Activated CD4-positive, alpha-beta T cell treated with anti-CD3 and anti-CD28 coated beads, Interleukin-2, Interleukin-4, amounts not matched to agents 100 ng/mL and 50 ng/mL, durations not matched to agents 16 hours and 8 hours (primary cell): ENCODE data around the gene NUDT8.

Experiments
- DNase-seq: peaks from one replicate; pipeline ENCODE4 v3.0.0-alpha.2; 2020; ENCODE audit warnings: low spot score

The NUDT8 gene, protein sequence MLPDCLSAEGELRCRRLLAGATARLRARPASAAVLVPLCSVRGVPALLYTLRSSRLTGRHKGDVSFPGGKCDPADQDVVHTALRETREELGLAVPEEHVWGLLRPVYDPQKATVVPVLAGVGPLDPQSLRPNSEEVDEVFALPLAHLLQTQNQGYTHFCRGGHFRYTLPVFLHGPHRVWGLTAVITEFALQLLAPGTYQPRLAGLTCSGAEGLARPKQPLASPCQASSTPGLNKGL

DNA sequence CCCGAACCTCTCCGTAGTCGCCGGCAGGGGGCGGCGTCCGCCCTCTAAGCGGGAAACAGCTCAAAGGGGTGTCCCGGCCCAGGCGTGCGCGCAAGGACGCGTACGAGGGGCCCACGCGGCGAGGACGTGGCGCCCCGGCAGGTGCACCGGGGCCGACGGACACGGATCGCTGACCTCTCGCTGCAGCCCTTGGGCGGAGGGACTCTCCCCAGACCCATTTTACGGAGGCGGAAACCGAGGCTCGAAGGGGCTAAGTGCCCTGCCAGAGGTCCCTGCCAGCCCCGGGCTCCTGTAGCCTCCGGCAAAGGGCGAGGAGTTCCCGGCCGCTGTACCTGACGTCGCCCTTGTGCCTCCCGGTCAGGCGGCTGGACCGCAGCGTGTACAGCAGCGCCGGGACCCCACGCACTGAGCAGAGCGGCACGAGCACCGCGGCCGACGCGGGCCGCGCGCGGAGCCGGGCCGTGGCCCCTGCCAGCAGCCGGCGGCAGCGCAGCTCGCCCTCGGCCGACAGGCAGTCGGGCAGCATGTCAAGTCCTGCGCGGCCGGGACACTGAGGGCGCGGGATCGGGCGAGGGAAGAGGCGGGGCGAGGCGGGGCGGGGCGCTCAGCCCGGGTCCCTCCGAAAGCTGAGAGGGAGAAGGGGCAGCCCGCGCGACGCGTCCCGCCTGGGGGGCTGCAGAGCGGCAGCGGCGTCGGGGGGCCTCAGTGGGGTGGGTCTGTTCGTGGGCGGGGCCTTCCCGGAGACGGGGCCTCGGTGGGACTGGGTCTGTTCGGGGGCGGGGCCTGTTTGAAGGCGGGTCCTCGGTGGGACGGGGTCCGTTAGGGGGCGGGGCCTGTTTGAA is at the start of gene NUDT8:
Gene NUDT8, minus strand, starts transcription at position 552 of the 842 bp plus-strand sequence. Its CDS starts 26 bp downstream, at position 526.
- DNase-seq, result peak; percentile 92

DNA sequence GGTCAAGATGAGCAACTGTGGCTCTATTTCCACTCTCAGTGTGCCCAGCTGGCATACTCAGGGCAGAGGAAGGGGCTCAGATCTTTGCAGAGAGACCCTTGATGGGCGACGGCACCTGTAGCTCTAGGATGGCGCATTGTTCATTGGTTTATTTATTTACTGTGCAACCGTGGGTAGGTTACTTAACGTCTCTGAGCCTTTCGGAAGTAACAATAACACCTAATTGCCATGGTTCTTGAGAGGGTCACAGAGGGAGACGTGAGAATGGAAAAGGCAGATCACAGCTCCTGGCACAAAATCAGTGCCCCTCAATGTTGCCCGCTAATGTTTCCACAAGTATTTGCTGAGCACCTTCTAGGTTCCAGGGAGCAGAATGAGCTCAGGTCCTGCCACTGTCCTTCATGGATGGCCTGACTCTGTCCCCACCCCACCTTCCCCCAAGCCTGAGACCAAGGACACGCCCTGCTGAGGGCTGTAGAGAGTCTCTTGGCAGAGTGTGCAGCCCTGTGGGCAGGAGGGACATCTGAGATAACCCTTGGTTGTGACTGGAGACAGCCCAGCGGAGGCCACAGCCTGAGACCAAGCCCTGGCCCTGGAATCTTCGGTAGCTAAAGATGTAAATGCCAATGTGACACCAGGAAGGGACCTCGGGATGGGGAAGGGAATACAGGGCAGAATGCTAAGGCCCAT is 45.5 kb upstream of the NUDT8 start:
- no peak for DNase-seq

DNA sequence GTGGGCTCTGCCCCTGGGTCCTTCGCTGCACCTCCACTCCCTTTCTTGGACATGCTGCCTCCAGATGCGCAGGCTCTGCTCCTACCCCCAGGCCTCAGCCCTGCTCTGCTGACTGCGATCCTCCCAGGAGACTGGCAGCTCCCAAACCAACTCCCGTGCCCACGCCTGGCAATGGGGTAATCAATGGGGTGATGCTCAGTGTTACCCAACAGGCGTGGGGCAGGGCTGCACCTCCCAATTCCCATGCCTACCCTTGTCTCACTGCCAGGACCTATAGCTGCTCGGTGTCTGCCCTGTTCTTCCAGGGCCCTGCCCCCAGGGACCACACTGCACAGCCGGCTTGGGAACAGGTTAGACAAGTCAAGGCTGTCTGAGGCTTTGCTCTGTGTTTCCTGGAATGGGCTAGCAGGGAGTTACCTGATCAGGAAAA is 44.7 kb upstream of the NUDT8 start, which contains the start of gene ALDH3B2:
Gene ALDH3B2, minus strand, starts transcription at position 182 of the 430 bp plus-strand sequence. CDS start 7,688 bp downstream, outside the sequence.
- no peak for DNase-seq

DNA sequence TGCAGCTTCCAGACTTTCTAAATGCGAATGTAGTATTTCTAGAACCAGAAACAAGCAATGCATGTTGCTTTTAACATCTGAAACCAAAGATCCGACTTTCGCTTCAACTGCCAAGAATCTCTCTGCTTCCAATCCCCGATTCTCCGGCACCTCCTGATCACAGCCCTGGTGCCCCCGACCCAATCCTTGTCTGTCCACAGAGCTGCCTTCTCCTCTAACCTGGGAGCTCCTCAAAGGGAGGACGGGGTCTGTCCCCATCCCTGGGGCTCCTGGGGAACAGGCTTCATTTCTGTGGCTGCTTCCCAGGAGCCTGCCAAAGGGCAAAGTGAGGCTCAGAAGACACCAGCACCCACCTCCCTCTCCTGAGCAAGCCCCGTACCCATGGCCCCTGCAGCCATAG is 44.2 kb upstream of the NUDT8 start:
- no peak for DNase-seq

DNA sequence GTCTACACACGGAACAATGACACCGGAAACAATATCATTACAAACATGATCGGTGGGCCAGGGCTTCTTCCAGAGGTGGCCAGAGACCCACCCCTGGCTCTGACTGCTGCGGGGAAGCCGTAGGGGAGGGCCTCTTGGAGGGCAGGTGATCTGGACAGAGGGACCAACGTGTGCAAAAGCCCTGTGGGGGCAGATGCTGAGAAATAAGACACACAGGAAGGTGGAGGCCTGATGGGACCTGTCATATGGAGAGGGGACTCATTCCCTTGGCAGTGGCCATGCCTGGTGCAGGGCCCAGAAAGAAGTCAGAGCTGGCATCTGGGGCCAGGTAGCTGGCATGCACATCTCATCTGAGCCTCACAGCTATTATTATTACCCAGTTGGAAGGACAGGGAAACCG is 43.6 kb upstream of the NUDT8 start:
- no peak for DNase-seq

DNA sequence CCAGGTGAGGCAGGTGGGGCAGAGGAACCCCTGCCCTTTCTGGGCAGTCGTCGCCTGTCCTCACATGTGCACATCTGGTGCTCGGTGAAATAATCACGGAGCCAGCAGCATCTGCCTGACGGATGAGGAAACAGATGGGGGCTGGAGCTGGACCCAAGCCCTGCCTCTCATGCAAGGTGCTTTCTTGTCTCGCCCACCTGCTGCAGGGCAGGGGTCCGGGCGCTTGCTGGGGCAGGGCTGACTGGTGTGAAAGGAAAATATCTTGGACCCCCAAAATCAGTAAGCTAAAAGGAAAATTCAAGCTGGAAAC is 41.4 kb upstream of the NUDT8 start:
- no peak for DNase-seq

DNA sequence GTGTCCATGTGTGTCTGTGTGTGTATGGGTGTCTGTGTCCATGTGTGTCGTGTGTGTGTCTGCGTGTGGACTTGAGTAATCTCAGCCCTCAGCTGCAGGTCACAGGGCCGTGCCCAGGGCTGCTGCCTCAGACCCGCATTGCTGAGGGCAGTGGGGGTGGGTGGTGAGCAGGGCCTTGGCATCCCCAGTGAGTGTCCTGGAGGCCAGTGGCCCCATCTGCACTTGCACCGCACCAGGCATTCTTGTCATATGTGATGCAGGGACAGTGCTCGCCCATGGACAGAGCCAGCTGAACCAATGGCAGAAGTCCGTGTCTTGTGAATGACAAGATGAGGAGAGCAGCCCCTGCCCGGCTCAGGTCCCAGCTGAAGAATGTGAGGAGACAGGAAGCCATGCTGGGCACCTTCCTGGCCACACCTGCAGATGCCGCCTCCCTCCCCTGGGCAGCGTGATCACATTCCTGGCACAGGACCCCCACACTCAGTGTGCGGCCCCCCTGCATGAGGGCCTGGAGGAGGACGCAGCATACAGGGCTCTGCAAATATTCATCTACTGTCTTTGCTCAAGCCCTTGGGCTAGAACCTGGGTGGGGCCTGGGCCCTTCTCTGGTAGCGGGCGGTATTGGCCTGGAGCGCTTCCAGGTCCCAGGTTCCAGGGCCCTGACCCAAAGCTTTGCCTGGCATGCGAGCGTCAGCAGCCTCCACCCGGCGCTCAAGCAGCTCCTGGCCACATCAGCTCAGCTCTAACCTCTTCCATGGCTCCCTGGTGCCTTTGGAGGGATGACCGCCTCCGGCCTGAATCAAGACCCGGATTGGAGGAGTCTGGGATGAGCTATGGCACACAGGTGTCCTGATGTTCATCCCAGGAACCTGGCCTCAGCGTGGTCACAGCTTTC is 40.8 kb upstream of the NUDT8 start:
- DNase-seq, result no peak

DNA sequence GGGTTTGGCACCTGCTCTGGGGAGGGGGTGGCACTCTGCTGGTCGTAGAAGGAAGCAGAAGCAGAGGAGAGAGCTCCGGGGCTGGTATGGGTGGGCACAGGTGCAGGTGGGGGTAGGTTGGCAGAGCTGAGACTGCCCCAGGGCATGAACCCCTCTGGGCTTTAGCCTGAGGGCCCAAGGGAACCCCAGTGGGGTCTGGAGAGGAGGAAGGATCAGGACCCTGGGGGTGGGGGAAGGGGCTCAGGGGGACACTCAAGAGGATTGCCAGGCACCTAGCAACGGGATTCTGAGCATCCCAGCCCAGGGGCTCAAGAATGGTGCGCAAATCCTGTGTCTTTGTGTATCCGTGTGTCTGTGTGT is 38.4 kb upstream of the NUDT8 start:
- no peak for DNase-seq

DNA sequence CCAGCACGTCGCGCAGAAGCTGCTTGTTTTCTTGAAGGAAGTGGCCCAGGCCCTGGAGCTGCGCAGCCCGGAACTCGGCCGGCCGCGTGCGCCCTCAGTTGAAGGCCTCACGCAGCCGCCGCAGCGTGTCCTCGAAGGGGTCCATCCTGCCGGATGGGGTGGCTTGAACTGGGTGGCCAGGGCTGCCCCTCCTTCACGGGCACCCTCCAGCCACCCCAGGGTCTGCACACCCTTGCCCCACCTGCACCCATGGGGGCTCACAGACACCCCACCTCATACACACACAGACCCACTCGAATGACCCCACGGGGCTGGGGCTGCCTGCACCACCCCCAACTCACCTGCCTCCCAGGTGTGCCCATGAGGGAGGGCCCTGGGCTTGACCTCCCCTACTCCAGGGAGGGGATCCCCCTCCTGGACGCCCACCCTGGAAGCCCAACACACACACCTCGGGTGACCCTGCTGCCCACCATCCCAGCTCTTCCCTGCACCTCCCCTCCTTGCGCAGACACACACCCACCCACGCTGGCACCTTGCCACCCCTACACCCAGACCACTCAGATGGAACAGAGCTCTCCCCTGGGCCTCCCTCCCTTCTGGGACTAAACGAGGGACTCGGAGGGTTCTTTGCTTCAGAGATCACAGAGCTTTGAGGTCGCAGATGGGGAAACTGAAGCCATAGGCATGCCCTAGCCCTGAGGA is 37.9 kb upstream of the NUDT8 start:
- no peak for DNase-seq

DNA sequence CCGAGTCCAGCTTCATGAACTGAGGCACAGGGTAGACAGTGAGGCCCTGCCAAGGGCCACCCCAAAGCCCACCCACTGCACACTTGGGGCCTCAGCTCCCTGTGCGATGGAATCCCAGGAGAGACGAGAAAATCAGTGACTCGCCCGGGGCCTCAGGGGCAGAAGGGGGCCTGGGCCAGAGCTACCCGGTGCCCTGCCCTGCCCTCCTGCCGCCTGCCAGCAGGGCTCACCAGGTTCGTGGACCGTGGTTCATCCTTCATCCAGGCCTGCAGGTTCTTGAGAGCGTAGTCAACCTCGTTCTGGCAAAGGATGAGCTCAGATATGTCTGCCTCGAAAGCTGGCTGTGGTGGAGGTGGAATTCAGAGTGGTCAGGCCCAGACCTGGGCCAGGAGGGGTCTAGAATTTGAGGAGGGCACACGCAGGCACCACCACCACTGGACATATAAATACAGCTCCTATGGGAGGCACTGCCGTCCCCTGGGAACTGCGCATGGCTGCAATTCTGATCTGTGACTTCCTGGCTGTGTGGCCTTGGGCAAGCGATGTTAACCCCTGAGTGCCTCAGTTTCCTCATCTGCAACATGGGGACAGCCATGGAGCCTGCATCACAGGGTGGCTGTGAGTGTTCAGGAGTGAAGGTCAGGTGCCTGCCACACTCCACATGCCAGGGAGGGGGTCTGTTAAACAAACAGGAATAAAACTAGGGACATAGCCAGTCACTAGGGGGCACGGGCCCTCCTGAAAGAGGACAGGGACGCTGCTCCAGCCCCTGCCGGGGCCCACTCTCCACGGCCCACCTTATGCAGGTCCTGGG is 37.1 kb upstream of the NUDT8 start:
- no peak for DNase-seq

DNA sequence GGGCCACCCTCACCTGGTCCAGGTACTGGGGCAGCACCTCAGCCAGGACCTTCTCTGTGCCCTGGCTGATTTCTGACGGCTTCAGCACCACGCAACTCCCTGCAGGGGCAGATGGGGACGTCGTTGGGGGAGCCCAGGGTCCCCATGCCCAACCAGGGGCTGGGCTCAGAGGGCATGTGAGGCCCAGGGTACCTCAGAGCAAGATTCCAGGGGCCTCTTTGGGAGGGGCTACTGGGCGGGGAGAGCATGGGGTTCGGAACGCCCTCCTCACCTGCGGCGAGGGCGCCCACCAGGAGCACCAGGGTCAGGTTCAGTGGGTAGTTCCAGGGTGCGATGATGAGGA is 36.5 kb upstream of the NUDT8 start:
- no peak for DNase-seq

DNA sequence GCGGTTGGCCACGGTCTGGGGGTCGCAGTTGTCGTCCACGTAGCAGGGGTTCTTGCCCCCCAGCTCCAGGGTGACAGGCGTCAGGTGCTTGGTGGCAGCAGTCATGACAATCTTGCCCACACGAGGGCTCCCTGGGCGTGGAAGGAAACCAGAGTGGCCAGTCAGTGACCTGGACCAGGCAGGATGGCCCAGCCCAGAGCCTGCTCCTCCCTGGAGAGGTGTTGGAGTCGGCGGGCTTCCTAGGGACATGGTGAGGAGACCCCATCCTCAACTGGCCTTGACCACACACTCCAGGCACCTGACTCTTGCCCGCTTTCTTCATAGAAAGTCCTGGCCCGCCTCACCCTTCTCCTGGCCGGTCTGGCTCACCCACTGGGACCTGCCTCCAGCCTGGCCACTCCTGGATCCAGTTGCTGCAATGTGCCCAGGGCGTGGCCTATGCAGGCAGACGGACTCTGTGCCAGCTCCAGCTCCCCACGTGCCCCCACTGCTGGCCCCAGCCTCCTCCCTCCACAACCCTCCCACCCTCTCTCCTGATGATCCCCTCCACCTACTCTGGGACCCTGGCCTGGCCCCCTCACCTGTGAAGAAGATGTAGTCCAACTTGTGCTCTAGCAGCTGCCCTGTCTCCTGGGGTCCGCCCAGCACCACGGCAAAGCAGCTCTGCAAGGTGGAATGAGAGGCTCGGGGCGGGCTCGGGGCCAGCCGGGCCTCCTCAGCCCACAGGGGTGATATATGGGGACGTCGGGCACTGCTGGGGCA is 36.0 kb upstream of the NUDT8 start:
- DNase-seq, result no peak

DNA sequence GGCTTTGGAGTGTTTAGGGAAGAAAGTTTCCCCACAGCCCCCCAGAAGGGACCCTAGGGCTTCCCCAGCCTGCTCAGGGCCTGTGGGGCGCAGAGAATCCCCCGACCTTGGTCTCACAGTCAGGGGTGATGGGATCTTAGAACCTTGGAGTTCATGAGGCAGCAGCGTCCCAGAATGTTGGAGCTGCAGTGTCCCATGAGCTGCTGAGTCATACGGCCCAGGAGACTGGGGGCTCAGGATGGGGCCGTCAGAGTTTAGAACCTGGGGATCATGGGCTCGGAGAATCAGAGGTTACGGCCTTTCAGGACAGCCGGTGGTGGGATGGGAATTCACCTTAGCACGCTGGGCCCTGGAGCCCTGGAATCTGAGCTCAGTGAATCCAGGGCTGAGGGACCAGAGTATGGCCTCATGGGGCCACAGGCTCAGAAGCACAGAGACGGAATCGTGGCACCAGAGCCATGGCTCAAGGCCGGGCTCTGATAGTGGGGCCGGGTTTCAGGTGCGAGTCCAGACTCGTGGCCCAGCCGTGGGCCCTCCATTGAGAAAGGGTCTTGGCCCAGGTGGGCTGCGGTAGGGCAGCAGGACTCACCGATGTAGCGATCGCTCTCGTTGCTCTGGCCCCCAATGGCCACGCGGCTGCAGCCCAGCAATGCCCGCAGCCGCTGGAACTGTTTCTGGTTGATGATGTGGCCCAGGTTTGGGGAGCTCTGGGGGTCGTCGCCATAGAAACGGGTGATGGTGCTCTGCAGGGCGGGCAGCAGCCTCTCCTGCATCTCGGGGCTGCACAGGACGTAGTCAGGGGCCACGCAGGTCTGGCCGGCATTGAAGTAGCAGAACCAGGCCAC is 35.2 kb upstream of the NUDT8 start:
- no peak for DNase-seq

DNA sequence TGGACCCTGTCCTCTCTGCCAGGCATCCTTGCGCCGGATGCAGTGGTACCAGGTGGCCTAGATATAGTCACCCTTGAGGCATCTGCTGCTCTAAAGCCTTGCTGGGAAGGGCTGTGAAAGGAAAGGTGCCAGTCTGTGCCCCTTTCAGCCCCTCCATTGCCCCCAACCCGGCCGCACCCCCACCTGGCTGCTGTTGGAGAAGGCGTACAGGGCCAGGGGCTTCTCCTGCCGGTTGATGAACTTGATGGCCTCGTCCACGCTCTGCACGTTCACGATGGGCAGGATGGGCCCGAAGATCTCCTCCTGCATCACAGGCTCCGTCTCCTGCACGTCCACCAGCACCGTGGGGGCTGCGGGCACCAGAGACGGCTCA is 34.5 kb upstream of the NUDT8 start:
- no peak for DNase-seq

DNA sequence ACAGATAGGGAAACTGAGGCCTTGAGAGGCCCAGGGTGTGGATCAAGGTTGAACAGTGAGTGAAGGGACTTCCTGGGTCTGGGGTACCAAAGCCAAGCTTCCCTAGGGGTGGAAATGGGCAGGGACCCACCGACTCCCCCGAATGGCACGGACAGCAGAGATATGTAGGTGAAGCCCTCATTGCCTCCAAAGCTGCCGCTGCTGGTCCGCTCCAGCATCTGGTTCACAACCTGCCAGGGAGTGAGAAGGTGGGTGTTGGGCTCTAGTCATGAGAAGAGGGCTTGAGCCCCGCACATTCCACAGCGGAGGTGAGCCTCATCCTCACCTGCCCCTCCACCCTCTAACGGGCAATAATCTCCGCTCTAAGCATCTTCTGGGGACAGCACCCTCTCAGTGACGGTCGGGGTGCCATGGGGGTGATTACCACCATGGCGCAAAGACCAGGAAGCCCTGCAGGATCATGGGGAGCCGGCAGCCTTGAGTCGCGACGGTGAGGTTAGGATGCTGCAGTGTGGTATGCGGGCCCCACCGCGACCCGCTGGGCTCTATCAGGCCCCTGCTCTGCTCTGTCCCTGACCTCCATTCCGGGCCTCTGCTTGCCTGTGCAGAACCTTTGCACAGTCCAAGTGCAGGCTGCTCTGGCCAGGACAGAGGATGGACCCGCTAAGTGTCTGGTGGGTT is 33.9 kb upstream of the NUDT8 start:
- no peak for DNase-seq

DNA sequence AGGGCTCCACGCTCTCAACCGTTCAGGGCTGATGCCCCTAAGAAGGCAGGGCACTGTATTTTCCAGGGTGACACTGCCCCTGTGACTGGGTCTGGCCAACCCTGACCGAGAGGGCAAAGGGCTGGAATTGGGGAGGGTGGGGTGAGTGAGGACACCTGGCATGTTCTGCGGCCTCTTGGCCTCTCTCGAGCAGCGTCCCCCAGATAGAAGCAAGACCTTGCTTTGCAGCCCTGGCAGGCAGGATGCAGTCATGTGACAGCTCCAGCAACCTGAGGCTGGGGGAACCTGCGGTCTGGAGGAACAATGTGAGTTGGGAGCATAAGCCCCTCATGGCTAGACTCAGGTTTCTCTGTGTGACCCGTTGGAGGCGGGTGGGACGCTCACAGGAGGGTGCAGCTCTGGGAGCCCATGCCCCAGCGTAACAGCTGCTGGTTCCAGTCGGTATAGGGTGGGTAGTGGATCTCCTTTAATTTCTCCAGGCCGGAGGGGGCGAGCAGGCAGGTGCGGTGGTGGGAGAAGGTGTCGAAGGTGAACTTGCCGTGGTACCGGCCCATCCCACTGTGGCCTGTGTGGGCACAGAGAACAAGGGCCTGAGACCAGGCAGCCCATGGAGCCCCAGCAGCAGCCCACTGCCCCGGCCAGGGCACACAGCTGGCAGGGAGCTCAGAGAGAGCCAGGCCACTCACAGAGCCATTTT is 33.2 kb upstream of the NUDT8 start:
- DNase-seq, result no peak

DNA sequence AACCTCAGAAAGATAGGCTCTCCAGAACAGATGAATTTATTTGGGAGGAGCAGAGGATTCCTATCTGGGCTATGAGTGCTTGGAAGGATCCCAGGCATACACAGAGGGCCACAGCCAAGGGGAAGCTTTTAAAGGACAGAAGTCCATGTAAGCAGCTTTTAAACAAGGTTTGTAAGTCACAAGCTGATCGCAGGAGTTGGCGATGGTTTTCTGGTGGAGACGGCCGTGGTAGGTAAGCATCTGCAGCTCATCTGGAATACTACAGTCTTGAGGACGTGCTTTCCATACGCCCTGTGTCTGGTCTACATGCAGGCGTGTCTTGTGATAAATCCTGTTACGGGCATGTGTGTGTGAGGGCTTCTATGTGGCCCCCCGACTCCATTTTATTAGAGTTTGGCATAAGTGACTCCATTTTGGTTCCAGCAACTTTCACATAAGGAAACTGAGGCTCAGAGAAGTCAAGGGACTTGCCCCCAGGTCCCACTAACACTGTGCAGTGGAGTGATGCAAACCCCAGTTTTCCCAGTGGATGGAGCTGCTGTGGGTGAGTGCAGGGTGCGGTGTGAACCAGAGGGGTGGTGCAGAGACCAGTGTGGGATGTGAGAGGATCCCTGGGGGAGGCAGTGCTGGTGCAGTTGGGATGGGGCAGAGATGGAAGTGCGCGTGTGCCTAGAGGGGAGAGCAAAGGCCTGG is 32.6 kb upstream of the NUDT8 start:
- DNase-seq, result no peak
